ENCODE results near the gene DUOXA1. TPM values are rescaled to one million over a fixed set of nuclear protein-coding genes. Genes with fewer than 3 reads are reported as not detected.

Gene DUOXA1
- polyA plus RNA-seq, 1 donor (not counting 4 experiments of a cell fraction or from before 2014, with no cell fraction given) = 15.1 TPM

DNA sequence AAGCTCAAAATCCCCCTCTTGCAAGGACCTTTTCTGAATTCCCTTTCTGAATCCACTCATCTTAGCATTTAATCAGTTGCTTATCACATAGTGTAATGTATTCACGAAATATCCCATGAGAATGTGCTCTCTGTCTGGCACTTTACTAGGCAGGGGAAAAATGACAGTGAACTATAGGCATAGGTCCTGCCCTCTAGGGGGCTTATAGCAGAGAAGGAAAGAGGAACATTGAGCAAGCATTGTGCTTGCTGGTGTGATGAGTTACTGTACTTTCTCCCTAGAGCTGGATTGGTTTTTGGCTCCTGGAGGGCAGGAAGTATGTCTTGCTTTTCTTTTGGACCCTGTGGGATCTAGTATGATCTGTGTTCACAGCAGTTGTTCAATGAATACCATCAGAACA lies 42.2 kb downstream of the DUOXA1 start:
- DNase-seq (ENCODE audit: low read depth, low spot score) (no peak), FAIRE-seq (no peak)
- H2AFZ ChIP-seq (ENCODE audit: control insufficient read depth, low read length) = no peak overlapping the region
- H3K9ac ChIP-seq (ENCODE audit: control insufficient read depth, extremely low read depth, insufficient read depth, low read length) = no peak overlapping the region
- H3K27ac ChIP-seq (ENCODE audit: control insufficient read depth, insufficient read depth, low read length) = no peak overlapping the region
- H3K9me3 ChIP-seq (ENCODE audit: control insufficient read depth, low read depth, low read length) = no peaks in the 10 kb centered on the region
- dilution Hi-C loops (cut with MboI; ENCODE audit: extremely low pct_ligation_motif_present, low sequenced_read_pairs) = no loop called here
- peaks cover 6% of the 10 kb centered on the region for H3K4me1 ChIP-seq (ENCODE audit: control insufficient read depth, extremely low read depth, insufficient read depth, low read length)
- no peaks in the 10 kb centered on the region for H3K9me1 ChIP-seq (ENCODE audit: control insufficient read depth, extremely low read depth, insufficient read depth, low read length)
- TF ChIP-seq, protein P1, sequence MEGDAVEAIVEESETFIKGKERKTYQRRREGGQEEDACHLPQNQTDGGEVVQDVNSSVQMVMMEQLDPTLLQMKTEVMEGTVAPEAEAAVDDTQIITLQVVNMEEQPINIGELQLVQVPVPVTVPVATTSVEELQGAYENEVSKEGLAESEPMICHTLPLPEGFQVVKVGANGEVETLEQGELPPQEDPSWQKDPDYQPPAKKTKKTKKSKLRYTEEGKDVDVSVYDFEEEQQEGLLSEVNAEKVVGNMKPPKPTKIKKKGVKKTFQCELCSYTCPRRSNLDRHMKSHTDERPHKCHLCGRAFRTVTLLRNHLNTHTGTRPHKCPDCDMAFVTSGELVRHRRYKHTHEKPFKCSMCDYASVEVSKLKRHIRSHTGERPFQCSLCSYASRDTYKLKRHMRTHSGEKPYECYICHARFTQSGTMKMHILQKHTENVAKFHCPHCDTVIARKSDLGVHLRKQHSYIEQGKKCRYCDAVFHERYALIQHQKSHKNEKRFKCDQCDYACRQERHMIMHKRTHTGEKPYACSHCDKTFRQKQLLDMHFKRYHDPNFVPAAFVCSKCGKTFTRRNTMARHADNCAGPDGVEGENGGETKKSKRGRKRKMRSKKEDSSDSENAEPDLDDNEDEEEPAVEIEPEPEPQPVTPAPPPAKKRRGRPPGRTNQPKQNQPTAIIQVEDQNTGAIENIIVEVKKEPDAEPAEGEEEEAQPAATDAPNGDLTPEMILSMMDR (optimal IDR thresholded peaks at IDR 0.05 in 1 of 3, IDR thresholded peaks at IDR 0.05 in 1 of 3, conservative IDR thresholded peaks at IDR 0.05 in 1 of 3; ENCODE audit: extremely low read depth in 1 of 3, insufficient read depth in 2 of 3, low read length in 3 of 3) = no peak
- TF ChIP-seq EZH2 (IDR thresholded peaks at IDR 0.05; ENCODE audit: low read length) = no peak
- H3K27me3 ChIP-seq (ENCODE audit: control insufficient read depth, extremely low read depth, insufficient read depth, low read length) = peaks cover 10% of the 10 kb centered on the region
- no peaks in the 10 kb centered on the region for H4K20me1 ChIP-seq (ENCODE audit: control insufficient read depth, extremely low read depth, insufficient read depth, low read length)
- no peaks in the 10 kb centered on the region for H3K79me2 ChIP-seq (ENCODE audit: control insufficient read depth, insufficient read depth, low read length)
- no peaks in the 10 kb centered on the region for H3K36me3 ChIP-seq (ENCODE audit: control insufficient read depth in 2 of 2, extremely low read depth in 1 of 2, insufficient read depth in 2 of 2, low read length in 2 of 2)
- no peak overlapping the region for H3K4me3 ChIP-seq (ENCODE audit: control insufficient read depth in 2 of 3, extremely low read depth in 1 of 3, insufficient read depth in 2 of 3, low read depth in 1 of 3, low read length in 3 of 3)
- no peak overlapping the region for H3K4me2 ChIP-seq (ENCODE audit: control insufficient read depth, extremely low read depth, insufficient read depth, low read depth, low read length)

DNA sequence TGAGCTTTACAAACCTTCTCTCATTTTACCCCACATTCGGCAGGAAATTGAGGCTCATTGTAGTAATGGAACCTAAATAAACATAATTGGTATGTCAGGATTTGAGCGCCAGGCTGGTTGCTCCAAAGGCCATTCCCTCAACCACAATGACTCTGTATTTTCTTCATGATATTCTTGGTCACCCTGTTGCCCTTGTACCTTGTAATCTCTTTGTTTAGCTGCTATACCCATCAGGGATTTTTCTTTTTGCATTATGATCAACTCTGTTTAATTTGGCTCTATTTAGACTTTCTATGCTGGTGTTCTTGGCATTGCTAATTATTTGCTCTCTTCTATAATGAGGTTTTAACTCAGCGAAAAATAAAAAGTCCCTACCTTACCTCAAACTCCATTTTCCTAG lies 45.5 kb downstream of the DUOXA1 start:
- Histone ChIP-seq H3K9ac (ENCODE audit: control insufficient read depth, extremely low read depth, insufficient read depth, low read length) (no peak overlapping the region), H2AFZ (ENCODE audit: control insufficient read depth, low read length) (no peak overlapping the region), H3K9me3 (ENCODE audit: control insufficient read depth, low read depth, low read length) (no peaks in the 10 kb centered on the region), H3K27me3 (ENCODE audit: control insufficient read depth, extremely low read depth, insufficient read depth, low read length) (peaks cover 4% of the 10 kb centered on the region), H3K4me1 (ENCODE audit: control insufficient read depth, extremely low read depth, insufficient read depth, low read length) (peaks cover 6% of the 10 kb centered on the region), H3K4me3 (ENCODE audit: control insufficient read depth in 2 of 3, extremely low read depth in 1 of 3, insufficient read depth in 2 of 3, low read depth in 1 of 3, low read length in 3 of 3) (no peak overlapping the region), H3K9me1 (ENCODE audit: control insufficient read depth, extremely low read depth, insufficient read depth, low read length) (no peaks in the 10 kb centered on the region), H3K27ac (ENCODE audit: control insufficient read depth, insufficient read depth, low read length) (no peak overlapping the region), H4K20me1 (ENCODE audit: control insufficient read depth, extremely low read depth, insufficient read depth, low read length) (no peaks in the 10 kb centered on the region), H3K36me3 (ENCODE audit: control insufficient read depth in 2 of 2, extremely low read depth in 1 of 2, insufficient read depth in 2 of 2, low read length in 2 of 2) (no peaks in the 10 kb centered on the region), H3K4me2 (ENCODE audit: control insufficient read depth, extremely low read depth, insufficient read depth, low read depth, low read length) (no peak overlapping the region), H3K79me2 (ENCODE audit: control insufficient read depth, insufficient read depth, low read length) (no peaks in the 10 kb centered on the region)
- no peak for FAIRE-seq
- dilution Hi-C loops (cut with MboI; ENCODE audit: extremely low pct_ligation_motif_present, low sequenced_read_pairs) = no loop called here
- no peak for DNase-seq (ENCODE audit: low read depth, low spot score)
- TF ChIP-seq, protein P1 (optimal IDR thresholded peaks at IDR 0.05 in 1 of 3, IDR thresholded peaks at IDR 0.05 in 1 of 3, conservative IDR thresholded peaks at IDR 0.05 in 1 of 3; ENCODE audit: extremely low read depth in 1 of 3, insufficient read depth in 2 of 3, low read length in 3 of 3) = no peak
- TF ChIP-seq EZH2 (IDR thresholded peaks at IDR 0.05; ENCODE audit: low read length) = no peak

All from keratinocyte (primary cell).